ENCODE measurements around the gene CNBP. TPM values are rescaled to one million over a fixed set of nuclear protein-coding genes. Genes with fewer than 3 reads are reported as not detected.
"Not testable (repeated sequence)": the region's sequence is repeated elsewhere in the genome, so short reads cannot be mapped to it uniquely, and the experiment has no call there.

CNBP gene
- total RNA-seq, 1 experiment from 2014 or later, result 267 TPM

DNA sequence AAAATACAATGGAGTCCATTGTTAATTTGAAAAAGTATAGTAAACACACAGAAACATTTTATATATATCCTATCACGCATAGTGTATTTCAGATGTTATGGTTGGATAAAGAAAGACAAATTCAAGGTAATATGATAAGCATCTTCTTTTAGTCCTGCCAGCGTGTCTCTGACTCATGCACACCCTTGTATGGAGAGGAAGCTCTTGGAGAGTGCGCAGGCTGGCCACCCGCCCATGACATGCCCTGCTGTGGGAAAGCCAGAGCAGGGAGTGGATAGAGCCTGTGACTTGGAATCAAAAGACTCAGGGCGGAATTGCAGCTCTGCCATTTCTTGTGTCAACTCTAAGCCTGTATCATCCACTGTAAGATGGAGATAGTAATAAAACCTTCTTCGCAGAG is 42.7 kb upstream of the CNBP start:
- Histone ChIP-seq H2AFZ (ENCODE audit: low read length) (peak overlapping the region; percentile 39; the same call in 1 of the 2 replicates), H3K4me2 (ENCODE audit: low read length) (peak overlapping the region; percentile 75), H3F3A (ENCODE audit: low read length, unreplicated experiment) (peaks cover 4% of the 10 kb centered on the region), H3K36me3 (ENCODE audit: low read depth, low read length) (no peaks in the 10 kb centered on the region), H3K9me3 (ENCODE audit: low read length) (no peaks in the 10 kb centered on the region), H3K4me1 (ENCODE audit: insufficient read depth, low read length) (peaks cover 61% of the 10 kb centered on the region), H3K27me3 (ENCODE audit: low read length) (no peaks in the 10 kb centered on the region), H4K20me1 (ENCODE audit: low read length) (no peaks in the 10 kb centered on the region), H3K27ac (ENCODE audit: low read length) (peak overlapping the region; percentile 99), H3K9me2 (replicated peaks; ENCODE audit: low read length) (no peaks in the 10 kb centered on the region), H3K4me3 (ENCODE audit: low read length) (0 out of 2 replicates have a peak overlapping the region, but pooled peaks have one; percentile 11), H3K9ac (ENCODE audit: low read length) (peak overlapping the region; percentile 81), H3K79me2 (ENCODE audit: low read length) (0 out of 2 replicates have a peak, but pooled peaks cover 5% of the 10 kb centered on the region)
- no peak for TF ChIP-seq EZH2 (IDR thresholded peaks at IDR 0.05; ENCODE audit: low read length, unreplicated experiment)
- no peak for TF ChIP-seq EZH2phosphoT487 (IDR thresholded peaks at IDR 0.05; ENCODE audit: borderline replicate concordance, low read length)
- no peak for TF ChIP-seq CTCF (conservative IDR thresholded peaks at IDR 0.05; ENCODE audit: low read depth, low read length)
- CTCF ChIA-PET, result no interaction called here
- BruUV-seq (replicated peaks), result no TSS peak
- intact Hi-C loops (cut with micrococcal nuclease), result loop anchor here (5.0 kb wide), 1 partner anchor 44 kb away; the partner anchor contains the start of gene CNBP
- POLR2A ChIA-PET (ENCODE audit: unreplicated experiment), result no interaction called here
- peak; percentile 94 for DNase-seq
- peak; percentile 76 for ATAC-seq

GRCh38 chr3:129224984-129225393 is 41.3 kb upstream of the CNBP start:
- intact Hi-C loops (cut with micrococcal nuclease), result loop anchor here (5.0 kb wide), 1 partner anchor 43 kb away; the partner anchor contains the start of gene CNBP
- ATAC-seq (peak; percentile 60), DNase-seq (peak; percentile 79)
- Histone ChIP-seq H3K9me3 (ENCODE audit: low read length) (no peaks in the 10 kb centered on the region), H3K79me2 (ENCODE audit: low read length) (0 out of 2 replicates have a peak, but pooled peaks cover 5% of the 10 kb centered on the region), H3K9ac (ENCODE audit: low read length) (peak overlapping the region; percentile 75), H3K4me1 (ENCODE audit: insufficient read depth, low read length) (peaks cover 49% of the 10 kb centered on the region), H3K4me2 (ENCODE audit: low read length) (peak overlapping the region; percentile 63), H3K27me3 (ENCODE audit: low read length) (no peaks in the 10 kb centered on the region), H4K20me1 (ENCODE audit: low read length) (no peaks in the 10 kb centered on the region), H3K36me3 (ENCODE audit: low read depth, low read length) (no peaks in the 10 kb centered on the region), H3F3A (ENCODE audit: low read length, unreplicated experiment) (peaks cover 4% of the 10 kb centered on the region), H3K27ac (ENCODE audit: low read length) (peak overlapping the region; percentile 99), H3K4me3 (ENCODE audit: low read length) (peak overlapping the region; percentile 20; the same call in 1 of the 2 replicates), H3K9me2 (replicated peaks; ENCODE audit: low read length) (no peaks in the 10 kb centered on the region), H2AFZ (ENCODE audit: low read length) (peak overlapping the region; percentile 29; the same call in 1 of the 2 replicates)
- ChIA-PET POLR2A (ENCODE audit: unreplicated experiment) (interaction anchor here (0.5 to 0.6 kb wide), 3 partner anchors 44 to 173 kb away, joined by 3 to 7 read pairs (median 4); no protein-coding TSS in a partner anchor), CTCF (interaction anchor here (0.7 kb wide), 1 partner anchor 20 kb away, joined by 7 read pairs; no protein-coding TSS in a partner anchor)
- TF ChIP-seq EZH2phosphoT487 (IDR thresholded peaks at IDR 0.05; ENCODE audit: borderline replicate concordance, low read length) (no peak), EZH2 (IDR thresholded peaks at IDR 0.05; ENCODE audit: low read length, unreplicated experiment) (no peak), CTCF (conservative IDR thresholded peaks at IDR 0.05; ENCODE audit: low read depth, low read length) (no peak)
- no TSS peak for BruUV-seq (replicated peaks)

GRCh38 chr3:129224387-129224786 is 40.7 kb upstream of the CNBP start:
- H4K20me1 ChIP-seq (ENCODE audit: low read length); BruUV-seq (replicated peaks); H3K4me3 ChIP-seq (ENCODE audit: low read length); ATAC-seq; H3F3A ChIP-seq (ENCODE audit: low read length, unreplicated experiment); H3K79me2 ChIP-seq (ENCODE audit: low read length); H3K9me3 ChIP-seq (ENCODE audit: low read length); intact Hi-C loops (cut with micrococcal nuclease); H3K27me3 ChIP-seq (ENCODE audit: low read length); DNase-seq; H3K36me3 ChIP-seq (ENCODE audit: low read depth, low read length); H3K9me2 ChIP-seq (replicated peaks; ENCODE audit: low read length): not testable (repeated sequence)
- H3K27ac ChIP-seq (ENCODE audit: low read length), result peak overlapping the region; percentile 99
- peak overlapping the region; percentile 29; the same call in 1 of the 2 replicates for H2AFZ ChIP-seq (ENCODE audit: low read length)
- peak overlapping the region; percentile 75 for H3K9ac ChIP-seq (ENCODE audit: low read length)
- CTCF ChIA-PET, result interaction anchor here (0.6 to 0.7 kb wide), 2 partner anchors 21 to 46 kb away, joined by 3 to 7 read pairs; no protein-coding TSS in a partner anchor
- H3K4me2 ChIP-seq (ENCODE audit: low read length), result peak overlapping the region; percentile 63
- POLR2A ChIA-PET (ENCODE audit: unreplicated experiment), result interaction anchor here (0.5 to 0.6 kb wide), 2 partner anchors 43 to 70 kb away, joined by 4 to 7 read pairs; no protein-coding TSS in a partner anchor
- H3K4me1 ChIP-seq (ENCODE audit: insufficient read depth, low read length), result peaks cover 44% of the 10 kb centered on the region
